Breast epithelium (tissue), 3 donors: ENCODE measurements around the gene CHRNB4.

Experiments
- CTCF ChIP-seq, 3 donors: fragments of 450-650 bp; IDR thresholded peaks; one replicate each; pipeline ENCODE4 v1.5.1; 2016 to 2017; ENCODE audit warnings: antibody characterized with exemption in 3 of 3, mild to moderate bottlenecking in 3 of 3, moderate library complexity in 3 of 3
- POLR2A ChIP-seq: fragments of 450-650 bp; IDR thresholded peaks from one replicate; pipeline ENCODE4 v1.6.1; 2016; ENCODE audit warnings: antibody characterized with exemption, mild to moderate bottlenecking, moderate library complexity

- TF ChIP-seq POLR2A (no peak), CTCF (IDR thresholded peaks at IDR 0.05) (no peak)
Measured at GRCh38 chr15:78667578-78668236, 26.7 kb upstream of the CHRNB4 start.
